HG02610 (cell line): ENCODE results near the gene TNXB.

Source experiments
- ATAC-seq: cut with Tn5 transposase; IDR thresholded peaks from one replicate; pipeline ENCODE4 v1.9.1; 2021; ENCODE audit warnings: mild to moderate bottlenecking, moderate library complexity; ENCODE audit not compliant: unreplicated experiment

The TNXB gene, protein sequence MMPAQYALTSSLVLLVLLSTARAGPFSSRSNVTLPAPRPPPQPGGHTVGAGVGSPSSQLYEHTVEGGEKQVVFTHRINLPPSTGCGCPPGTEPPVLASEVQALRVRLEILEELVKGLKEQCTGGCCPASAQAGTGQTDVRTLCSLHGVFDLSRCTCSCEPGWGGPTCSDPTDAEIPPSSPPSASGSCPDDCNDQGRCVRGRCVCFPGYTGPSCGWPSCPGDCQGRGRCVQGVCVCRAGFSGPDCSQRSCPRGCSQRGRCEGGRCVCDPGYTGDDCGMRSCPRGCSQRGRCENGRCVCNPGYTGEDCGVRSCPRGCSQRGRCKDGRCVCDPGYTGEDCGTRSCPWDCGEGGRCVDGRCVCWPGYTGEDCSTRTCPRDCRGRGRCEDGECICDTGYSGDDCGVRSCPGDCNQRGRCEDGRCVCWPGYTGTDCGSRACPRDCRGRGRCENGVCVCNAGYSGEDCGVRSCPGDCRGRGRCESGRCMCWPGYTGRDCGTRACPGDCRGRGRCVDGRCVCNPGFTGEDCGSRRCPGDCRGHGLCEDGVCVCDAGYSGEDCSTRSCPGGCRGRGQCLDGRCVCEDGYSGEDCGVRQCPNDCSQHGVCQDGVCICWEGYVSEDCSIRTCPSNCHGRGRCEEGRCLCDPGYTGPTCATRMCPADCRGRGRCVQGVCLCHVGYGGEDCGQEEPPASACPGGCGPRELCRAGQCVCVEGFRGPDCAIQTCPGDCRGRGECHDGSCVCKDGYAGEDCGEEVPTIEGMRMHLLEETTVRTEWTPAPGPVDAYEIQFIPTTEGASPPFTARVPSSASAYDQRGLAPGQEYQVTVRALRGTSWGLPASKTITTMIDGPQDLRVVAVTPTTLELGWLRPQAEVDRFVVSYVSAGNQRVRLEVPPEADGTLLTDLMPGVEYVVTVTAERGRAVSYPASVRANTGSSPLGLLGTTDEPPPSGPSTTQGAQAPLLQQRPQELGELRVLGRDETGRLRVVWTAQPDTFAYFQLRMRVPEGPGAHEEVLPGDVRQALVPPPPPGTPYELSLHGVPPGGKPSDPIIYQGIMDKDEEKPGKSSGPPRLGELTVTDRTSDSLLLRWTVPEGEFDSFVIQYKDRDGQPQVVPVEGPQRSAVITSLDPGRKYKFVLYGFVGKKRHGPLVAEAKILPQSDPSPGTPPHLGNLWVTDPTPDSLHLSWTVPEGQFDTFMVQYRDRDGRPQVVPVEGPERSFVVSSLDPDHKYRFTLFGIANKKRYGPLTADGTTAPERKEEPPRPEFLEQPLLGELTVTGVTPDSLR (N-terminal part only)

DNA sequence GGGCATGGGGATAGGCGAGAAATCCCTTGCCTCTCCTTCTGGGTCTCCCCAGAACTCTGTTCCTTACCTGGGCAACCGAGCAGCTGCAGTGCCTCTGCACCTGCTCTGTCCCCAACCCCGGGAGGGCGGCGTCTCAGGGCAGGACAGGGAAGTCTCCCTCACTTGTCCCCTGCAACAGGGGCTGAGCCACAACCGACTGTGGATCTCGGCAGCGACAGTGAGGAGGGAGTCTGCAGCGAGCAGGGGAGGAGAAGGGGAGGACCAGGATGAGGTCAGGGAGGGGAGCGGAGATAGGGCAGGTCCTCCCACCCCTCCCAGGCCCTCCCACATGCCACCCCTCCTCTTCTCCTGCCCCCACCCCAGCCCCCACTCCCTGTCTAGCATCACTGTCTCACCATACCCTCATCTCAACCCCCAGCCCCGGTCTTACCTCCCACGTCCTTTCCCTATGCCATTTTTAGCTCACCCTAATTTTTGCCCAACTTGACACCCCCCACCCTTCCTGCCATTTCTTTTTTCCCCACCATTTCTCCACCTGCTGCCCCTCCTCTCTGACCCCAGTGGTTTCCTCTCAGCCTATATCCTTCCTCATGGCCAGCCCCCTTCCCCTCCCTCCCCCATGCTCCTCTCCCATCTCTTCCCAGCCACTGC lies at the start of gene TNXB:
Gene TNXB, minus strand, starts transcription at position 225 of the 651 bp plus-strand sequence. CDS start 11,140 bp downstream, outside the sequence.
- ATAC-seq: no peak

DNA sequence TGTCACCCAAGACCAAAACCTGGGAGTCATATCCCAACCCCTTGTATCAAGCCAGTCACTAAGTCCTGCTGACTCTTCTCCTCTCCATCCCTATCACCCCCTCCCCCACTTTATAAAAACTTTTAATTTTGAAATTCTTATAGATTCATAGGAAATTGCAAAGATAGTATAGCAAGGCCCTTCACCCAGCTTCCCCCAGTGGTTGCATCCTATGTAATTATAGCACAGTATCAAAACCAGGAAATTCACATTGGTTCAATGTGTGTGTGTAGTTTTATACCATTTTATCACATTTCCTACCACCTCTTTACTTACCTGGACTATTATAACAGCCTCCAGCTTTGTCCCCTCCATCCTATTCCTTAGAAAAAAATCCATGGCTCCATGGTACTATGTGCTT lies 48.9 kb upstream of the TNXB start:
- ATAC-seq: no peak

DNA sequence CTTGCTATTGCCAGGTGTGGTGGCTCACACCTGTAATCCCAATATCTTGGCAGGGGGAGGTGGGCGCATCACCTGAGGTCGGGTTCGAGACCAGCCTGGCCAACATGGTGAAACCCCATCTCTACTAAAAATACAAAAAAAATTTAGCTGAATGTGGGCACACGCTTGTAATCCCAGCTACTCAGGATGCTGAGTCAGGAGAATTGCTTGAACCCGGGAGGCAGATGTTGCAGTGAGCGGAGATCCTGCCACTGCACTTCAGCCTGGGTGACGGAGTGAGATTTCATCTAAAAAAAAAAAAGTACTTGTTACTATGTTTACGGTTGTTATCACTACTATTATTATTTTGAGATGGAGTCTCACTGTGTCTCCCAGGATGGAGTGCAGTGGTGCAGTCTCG lies 47.8 kb upstream of the TNXB start:
- ATAC-seq: no peak

DNA sequence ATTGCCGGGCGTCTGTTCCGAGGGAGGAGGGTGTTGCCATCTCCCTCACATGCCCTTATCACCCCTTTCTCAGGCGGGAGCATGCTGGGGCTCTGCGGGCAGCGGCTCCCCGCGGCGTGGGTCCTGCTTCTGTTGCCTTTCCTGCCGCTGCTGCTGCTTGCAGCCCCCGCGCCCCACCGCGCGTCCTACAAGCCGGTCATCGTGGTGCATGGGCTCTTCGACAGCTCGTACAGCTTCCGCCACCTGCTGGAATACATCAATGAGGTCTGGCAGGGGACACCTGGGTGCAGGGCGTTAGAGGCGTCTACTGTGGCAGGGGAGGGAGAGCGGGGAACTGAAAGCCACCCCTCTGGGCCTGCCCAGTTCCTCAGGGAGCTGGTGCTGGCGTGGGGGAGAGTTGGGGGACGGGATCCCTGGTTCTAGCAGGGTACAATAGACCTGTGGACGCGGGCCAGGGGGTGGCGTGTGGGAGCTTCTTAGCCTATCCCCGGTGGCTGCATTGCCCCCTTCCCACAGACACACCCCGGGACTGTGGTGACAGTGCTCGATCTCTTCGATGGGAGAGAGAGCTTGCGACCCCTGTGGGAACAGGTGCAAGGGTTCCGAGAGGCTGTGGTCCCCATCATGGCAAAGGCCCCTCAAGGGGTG lies 45.5 kb upstream of the TNXB start:
- ATAC-seq: peak; percentile 56

DNA sequence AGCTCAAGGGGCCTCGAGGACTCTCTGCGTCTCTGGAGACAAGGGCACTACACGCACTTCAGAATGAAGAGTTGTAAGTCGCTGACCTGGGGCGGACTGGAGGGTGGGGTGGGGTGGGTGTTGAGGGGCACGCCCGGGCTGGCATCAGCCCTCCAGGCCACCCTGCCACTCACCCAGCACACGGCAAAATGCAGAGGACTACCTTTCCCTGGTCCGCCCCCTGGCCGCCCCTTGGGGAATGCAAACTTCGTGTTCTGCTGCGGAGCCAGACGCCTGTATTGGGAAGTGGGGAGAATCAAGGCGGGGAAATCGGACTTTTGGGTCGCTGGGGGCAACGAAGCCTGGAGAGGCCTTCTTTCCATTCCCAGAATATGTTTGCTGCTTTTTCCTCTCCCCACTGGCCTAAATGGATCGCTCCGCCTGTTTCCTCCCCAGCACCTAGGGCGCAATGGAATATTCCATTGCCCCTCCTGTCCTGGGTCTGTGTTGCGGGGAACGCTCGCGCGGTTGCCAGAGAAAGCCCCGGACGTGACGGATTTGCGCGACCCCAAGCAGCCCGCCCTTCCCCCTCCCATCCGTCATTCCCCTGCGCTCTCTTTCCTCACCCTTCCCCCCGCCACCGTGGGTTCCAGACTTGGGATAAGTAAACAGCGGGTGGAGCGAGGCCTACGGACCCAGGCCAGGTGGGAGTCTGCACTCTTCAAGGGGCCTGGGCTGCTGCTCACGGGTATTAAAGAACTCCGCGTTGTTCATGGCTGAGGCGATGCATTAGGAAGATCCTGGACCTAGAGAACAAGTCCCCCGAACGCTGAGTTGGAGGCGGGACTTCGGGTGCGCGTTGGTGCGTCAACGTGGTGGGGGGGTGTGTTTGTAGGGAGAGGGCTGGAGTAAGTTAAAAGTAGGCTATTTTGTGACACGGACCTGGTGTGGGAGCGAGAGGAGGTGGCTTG lies 44.7 kb upstream of the TNXB start, which contains the start of gene PPT2:
Gene PPT2, plus strand, starts transcription at position 578 of the 950 bp plus-strand sequence. CDS start 454 bp downstream, outside the sequence.
- ATAC-seq: peak; percentile 28

DNA sequence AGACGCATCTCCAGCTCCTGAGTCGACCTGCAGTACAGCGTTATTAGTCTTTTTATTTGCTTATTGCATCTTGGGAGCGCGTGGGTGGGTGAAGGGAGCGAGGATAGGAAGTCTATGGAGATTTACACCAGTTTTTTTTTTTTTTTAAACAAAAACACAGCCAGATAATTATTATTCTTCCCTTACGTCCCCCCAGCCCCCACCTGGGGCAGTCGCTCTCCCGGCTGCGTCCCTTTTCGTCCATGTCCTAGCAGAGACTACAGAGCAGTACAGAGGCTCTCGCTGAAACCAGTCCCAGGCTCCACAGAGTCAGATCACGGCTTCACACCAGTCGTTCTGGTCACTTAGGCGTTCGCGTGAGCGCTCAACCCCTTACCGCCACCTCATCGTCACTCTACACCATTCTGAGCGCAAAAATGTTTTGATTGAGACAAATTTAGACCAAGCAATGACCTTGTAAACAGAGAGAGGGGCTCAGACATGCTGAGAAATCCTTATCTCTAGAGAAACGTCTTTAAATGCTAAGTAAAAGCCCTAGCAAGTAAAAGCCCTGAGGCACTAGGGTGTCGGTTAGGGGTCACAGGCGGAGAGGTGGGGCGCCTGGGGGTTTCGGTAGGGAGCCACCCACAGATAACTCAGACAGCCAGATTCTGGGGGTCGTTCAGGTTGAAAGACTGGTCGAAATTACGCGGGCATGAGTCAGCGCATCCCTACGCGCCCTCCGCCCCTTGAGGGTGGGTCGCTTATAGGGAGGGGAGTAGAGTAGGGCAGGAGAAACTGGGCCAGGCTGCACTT lies 43.8 kb upstream of the TNXB start:
- no peak for ATAC-seq

DNA sequence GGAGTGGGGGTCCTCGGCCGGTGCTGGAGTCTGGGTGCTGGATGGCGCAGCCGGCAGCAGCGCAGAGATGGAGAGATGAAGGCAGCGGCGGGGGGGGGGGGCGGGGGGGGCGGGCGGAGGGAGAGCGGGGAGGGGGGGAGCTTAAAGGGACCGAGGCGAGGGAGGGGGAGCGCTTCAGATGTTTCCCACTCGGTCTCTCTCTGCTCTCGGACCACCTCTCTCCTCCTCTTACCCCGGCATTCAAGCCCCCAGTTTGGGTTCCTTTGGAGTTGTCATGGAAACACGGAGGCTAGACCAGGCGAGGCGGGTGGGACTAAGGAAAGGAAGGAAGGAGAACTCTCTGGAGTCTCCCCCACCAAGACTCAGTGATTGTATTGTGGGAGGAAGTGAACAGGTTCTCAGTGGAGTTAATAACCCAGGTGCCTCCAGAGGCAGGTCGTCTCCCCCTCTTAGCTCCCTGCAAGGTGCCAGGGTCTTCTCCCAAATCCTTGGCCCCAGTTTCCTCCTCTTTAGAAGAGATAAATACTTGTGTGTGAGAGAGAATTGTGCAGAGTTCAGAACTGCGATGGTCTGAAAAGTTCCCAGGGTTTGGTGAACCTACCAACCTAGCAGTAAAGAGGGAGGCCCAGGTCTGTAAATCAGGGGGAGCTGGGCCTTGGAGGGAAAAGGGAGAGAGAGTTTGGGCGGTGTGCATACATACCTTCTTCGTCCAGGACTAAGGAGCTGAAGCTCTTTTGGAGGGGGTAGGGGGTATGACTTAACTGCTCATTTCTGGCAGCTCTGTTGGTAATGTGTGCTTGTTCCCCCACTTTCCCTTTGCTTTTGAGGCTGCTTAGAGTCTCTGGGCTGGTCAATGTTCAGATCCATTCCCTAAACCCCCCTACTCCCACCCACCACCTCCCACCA lies 43.0 kb upstream of the TNXB start, which contains the start of gene PRRT1:
Gene PRRT1, minus strand, starts transcription at position 77 of the 906 bp plus-strand sequence. CDS start 112 bp downstream, outside the sequence.
- ATAC-seq: no peak

DNA sequence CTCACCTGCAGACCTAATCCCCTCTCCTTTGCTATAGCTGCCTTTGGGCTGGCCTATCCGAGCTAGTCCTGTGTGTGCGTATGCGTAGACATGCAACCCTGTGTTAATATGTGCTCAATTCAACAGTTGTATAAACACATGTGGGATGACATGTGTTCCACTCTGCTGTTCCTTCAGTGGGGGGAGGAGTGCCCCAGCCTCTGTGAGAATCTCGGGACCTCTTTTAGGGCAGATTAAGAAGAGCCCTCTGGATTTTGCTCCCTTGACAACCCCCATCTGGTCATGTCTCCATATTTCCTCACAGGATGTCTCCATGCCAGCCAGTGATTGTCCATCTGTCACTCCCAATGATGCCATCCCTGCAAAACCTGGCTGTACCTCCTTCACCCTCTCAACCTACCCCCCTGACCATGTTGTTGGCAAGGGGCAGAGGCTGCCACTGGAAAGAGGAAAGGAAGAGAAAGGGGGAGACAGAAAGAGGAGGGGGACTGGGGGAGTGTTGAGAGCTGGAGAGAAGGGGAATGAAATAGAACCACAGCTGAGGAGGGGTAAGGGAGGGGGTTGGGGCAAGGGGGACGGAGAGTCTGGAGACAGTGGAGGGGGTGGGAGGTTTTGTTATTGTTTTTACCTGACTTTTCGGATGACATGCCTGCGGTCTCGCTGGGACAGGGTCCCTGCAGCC lies 42.2 kb upstream of the TNXB start:
- no peak for ATAC-seq

DNA sequence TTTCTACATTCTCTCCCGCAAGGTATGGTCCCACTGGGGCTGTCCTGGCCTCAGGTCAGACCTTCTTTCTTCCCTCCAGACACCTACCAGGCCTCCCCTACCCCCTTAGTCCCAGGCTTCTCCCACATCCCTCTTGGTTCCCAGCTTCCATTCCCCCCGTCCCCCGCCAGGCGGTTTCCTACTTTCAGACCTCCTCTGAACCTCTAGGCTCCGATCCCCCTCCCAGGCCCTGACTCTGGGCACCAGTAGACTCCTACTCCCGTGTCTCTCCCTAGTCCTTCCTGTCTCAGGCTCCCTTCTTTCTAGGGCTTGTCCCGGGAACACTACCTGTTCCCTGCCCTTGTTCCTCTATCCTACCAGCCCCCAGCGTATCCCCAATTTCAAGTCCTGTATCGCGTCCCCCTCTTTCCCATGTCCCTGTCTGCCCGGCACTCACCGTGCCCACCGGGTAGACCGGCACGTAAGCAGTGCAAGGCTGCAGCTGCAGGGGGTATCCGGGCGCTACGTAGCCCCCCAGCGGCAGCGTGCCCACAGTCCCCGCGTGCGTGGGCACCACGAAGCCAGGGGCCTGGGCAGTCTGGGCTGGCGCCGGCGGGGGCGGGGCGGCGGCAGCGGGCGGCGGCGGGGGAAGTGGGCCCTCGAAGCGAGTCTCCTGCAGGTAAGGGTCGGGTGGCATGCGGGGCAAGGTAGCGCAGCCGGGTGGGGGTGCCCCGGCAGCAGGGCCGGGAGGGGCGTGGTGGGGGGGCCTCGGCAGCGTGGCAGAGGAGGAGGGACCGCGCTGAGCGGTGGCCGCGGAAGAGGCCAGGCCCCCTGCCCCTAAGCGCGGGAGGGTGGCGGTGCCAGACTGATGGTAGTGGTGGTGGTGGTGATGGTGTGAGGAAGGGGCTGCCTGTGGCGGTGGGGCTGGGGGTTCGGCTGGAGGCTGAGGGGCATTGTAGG lies 41.1 kb upstream of the TNXB start:
- no peak for ATAC-seq

DNA sequence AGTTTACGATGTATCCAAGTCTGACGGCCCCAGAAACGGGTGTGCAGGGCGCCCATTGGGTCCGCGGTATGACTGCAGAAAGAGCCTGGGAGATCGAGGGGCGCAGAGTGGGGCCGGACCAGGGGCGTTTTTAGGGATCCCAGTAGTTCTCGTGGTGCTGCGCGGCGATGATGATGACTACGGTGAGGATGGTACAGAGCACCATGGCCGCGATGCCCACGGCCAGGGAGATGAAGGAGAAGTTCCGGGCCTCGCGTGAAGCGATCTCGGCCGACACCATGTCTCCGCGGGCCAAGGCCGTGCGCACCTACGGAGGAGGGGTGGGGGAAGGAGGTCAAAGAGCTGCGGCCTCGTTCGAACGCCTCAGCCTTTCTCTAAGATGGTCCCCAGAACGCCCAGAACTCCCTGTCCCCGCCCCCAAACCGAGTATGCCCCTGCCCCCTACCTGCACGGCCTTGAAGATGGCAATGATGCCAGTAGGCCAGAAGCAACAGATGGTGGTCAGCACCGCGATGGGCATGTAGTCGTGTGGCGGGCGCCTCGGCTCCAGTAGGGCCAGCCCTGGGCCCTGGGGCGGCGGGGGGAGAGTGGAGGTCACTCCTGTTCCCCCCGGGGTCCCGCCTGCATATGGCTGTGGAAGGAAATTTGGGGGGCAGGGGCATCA lies 40.1 kb upstream of the TNXB start:
- no peak for ATAC-seq

DNA sequence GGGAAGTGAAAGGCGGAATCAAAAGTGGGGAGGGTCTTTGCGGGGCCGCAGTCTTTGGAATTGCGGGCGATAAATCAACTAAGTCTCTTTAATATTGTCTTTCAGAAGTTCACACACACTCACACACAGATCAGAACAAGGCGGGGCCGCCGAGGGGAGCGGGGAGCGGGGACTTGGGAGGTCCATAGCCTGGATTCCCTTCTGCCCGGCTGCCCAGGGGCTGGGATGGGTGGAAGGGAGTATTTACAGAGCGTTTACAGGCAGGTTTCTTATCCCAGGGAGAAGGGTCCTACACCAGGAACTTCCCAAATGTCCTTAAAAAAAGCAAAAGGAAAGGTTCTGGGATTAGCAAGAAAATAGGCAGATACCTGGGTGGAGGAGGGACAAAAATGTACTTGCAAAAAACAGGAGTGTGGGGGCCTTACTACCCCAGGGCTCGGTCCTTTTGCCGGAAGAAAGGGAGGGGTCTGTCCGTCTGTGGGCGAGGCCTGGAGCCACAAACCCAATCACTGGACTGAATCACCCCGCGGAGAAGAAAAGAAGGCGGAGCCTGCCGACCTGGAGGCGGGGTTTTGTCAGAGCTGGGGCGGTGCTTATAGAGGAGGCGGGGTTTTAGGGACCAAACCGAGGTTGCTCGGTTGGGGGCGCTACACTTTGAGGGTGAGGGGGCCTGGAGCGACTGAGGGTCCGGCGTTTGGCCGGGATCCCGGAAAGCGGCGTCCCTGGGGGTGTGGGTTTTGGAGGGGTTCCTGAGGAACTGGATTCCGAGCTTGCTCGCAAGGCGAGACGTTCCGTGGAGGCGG lies 39.4 kb upstream of the TNXB start:
- ATAC-seq: no peak

DNA sequence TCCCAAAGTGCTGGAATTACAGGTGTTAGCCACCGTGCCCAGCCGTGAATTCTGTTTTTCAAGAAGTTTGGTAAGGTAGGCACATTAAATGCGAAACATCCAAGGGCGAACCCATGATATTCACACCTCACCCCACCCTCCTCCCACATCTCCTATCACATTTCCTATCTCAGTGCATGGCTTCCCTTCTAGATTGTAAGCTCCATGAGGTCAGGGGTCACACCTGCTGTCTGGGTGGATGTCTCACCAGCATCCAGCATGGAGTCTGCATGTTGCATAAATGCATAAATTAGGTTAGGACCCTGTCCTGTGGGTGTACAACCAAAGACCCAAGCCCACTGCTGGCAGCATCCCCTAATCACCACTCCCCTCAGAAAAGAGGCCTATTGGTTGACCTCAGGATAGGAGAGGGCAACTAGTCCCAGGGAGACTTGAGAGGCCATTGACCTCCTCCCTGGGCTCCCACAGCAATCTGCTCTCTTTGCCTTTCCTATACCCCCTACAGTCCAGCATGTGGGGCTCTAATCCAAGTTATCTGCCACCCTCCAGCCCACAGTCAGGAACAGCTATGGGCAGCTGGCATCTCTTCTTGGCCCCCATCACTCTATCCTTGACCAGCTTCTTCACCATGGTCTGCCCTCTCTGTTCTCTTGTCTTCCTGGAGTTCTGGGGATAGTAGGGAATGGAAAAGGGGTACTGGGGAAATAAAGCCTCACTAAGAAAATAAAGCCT lies 38.4 kb upstream of the TNXB start:
- no peak for ATAC-seq

DNA sequence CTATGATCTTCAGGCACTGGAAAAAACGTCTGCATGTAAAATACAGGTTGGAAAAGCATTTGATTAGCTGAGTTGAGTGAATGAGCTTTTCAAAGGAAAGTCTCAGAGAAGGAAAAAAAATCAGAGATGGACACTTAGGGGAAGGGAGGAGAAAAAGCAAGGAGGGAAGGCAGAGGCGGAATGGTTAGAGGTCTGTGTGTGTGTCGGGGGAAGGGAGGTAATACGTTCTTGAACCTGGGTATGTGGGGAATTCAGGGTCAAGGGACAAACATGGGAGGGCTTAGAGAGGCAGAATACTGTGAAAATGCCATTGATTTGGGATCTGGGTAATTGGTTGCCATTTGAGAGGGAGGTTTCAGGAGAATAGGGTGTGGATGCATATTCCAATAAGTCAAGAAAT lies 37.5 kb upstream of the TNXB start:
- no peak for ATAC-seq
